Measurements from ENCODE around the gene SMYD3.

DNA sequence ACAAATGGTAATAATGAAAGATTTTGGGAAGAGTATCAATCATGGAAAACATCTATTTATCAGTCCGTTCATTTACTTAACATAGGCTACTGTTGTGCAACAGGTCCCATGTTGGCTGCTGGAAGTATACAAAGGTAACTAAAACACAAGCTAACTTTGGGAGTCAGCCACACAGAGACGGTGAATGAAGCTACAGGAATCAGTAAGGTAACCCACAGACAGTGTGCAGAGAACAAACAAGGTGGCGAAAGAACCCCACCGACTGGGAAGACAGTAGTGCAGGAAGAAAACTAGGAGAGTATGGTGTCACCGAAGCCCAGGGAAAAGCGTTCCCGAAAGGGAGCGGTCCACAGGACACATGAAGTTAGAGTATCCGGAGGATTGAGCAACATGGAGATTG is 342.3 kb downstream of the SMYD3 start:
- TF ChIP-seq, protein P1, sequence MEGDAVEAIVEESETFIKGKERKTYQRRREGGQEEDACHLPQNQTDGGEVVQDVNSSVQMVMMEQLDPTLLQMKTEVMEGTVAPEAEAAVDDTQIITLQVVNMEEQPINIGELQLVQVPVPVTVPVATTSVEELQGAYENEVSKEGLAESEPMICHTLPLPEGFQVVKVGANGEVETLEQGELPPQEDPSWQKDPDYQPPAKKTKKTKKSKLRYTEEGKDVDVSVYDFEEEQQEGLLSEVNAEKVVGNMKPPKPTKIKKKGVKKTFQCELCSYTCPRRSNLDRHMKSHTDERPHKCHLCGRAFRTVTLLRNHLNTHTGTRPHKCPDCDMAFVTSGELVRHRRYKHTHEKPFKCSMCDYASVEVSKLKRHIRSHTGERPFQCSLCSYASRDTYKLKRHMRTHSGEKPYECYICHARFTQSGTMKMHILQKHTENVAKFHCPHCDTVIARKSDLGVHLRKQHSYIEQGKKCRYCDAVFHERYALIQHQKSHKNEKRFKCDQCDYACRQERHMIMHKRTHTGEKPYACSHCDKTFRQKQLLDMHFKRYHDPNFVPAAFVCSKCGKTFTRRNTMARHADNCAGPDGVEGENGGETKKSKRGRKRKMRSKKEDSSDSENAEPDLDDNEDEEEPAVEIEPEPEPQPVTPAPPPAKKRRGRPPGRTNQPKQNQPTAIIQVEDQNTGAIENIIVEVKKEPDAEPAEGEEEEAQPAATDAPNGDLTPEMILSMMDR (IDR thresholded peaks at IDR 0.05; ENCODE audit: low read depth, low read length, poor library complexity, severe bottlenecking), result no peak
- TF ChIP-seq EZH2phosphoT487 (IDR thresholded peaks at IDR 0.05; ENCODE audit: borderline replicate concordance, low read length), result no peak

Measured in DOHH2 (cell line).